ENCODE results near the gene ETV3L.

GRCh38 chr1:157115851-157116736, 16.5 kb upstream of the ETV3L start:
- no peak for TF ChIP-seq CTCF (IDR thresholded peaks at IDR 0.05; ENCODE audit: borderline replicate concordance, extremely low read depth, low read length, poor library complexity, severe bottlenecking)
- no peak for TF ChIP-seq EZH2 (IDR thresholded peaks at IDR 0.05; ENCODE audit: borderline replicate concordance, low read depth, low read length, severe bottlenecking)

All from DND-41 (cell line).